WTC11 (cell line): ENCODE measurements around the gene UBE2J2.

Experiments
- ESRRA ChIP-seq: sonication (generic); formaldehyde crosslinking; IDR thresholded peaks from 2 replicates; pipeline ENCODE4 v1.8.1; 2022; ENCODE audit warnings: mild to moderate bottlenecking, missing genetic modification reagents, borderline replicate concordance
- FOXK1 ChIP-seq: sonication (generic); formaldehyde crosslinking; IDR thresholded peaks from 2 replicates; pipeline ENCODE4 v1.8.0; 2022; ENCODE audit warnings: mild to moderate bottlenecking, moderate library complexity, missing genetic modification reagents
- KAT7 ChIP-seq: sonication (generic); formaldehyde crosslinking; IDR thresholded peaks from 2 replicates; pipeline ENCODE4 v1.8.1; 2023; ENCODE audit warnings: missing genetic modification reagents, mild to moderate bottlenecking, borderline replicate concordance
- NFYB ChIP-seq: sonication (generic); formaldehyde crosslinking; conservative IDR thresholded peaks from 2 replicates; pipeline ENCODE4 v1.8.0; 2022; ENCODE audit warnings: low read depth, missing genetic modification reagents
- SMAD3 ChIP-seq: sonication (generic); formaldehyde crosslinking; IDR thresholded peaks from 2 replicates; pipeline ENCODE4 v1.8.0; 2022; ENCODE audit warnings: missing genetic modification reagents, mild to moderate bottlenecking, borderline replicate concordance
- TEAD1 ChIP-seq: sonication (generic); formaldehyde crosslinking; IDR thresholded peaks from 2 replicates; pipeline ENCODE4 v1.8.0; 2022; ENCODE audit warnings: mild to moderate bottlenecking, missing genetic modification reagents
- ZNF416 ChIP-seq: fragments of 250-450 bp; sonication (Bioruptor Pico); IDR thresholded peaks from 2 replicates; pipeline ENCODE4 v1.9.0; 2021; ENCODE audit warnings: mild to moderate bottlenecking, inconsistent platforms
- TF ChIP-seq, protein P1 (sequence below): fragments of 200-600 bp; IDR thresholded peaks from 2 replicates; pipeline ENCODE4 v1.8.0; 2022; ENCODE audit warnings: antibody characterized with exemption
- TF ChIP-seq, protein P2 (sequence below): sonication (generic); formaldehyde crosslinking; IDR thresholded peaks from 2 replicates; pipeline ENCODE4 v1.8.1; 2023; ENCODE audit warnings: mild to moderate bottlenecking, missing genetic modification reagents, moderate library complexity

- TF ChIP-seq SMAD3 (CRISPR knock-in tag) (no peak), ESRRA (CRISPR knock-in tag) (no peak), ZNF416 (no peak), NFYB (no peak), FOXK1 (no peak), KAT7 (CRISPR knock-in tag) (no peak), TEAD1 (CRISPR knock-in tag) (no peak)
- TF ChIP-seq, protein P1, sequence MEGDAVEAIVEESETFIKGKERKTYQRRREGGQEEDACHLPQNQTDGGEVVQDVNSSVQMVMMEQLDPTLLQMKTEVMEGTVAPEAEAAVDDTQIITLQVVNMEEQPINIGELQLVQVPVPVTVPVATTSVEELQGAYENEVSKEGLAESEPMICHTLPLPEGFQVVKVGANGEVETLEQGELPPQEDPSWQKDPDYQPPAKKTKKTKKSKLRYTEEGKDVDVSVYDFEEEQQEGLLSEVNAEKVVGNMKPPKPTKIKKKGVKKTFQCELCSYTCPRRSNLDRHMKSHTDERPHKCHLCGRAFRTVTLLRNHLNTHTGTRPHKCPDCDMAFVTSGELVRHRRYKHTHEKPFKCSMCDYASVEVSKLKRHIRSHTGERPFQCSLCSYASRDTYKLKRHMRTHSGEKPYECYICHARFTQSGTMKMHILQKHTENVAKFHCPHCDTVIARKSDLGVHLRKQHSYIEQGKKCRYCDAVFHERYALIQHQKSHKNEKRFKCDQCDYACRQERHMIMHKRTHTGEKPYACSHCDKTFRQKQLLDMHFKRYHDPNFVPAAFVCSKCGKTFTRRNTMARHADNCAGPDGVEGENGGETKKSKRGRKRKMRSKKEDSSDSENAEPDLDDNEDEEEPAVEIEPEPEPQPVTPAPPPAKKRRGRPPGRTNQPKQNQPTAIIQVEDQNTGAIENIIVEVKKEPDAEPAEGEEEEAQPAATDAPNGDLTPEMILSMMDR = no peak
- TF ChIP-seq, protein P2, sequence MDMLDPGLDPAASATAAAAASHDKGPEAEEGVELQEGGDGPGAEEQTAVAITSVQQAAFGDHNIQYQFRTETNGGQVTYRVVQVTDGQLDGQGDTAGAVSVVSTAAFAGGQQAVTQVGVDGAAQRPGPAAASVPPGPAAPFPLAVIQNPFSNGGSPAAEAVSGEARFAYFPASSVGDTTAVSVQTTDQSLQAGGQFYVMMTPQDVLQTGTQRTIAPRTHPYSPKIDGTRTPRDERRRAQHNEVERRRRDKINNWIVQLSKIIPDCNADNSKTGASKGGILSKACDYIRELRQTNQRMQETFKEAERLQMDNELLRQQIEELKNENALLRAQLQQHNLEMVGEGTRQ (CRISPR knock-in tag) = no peak
These were observed 31.0 kb downstream of the UBE2J2 start for GRCh38 chr1:1242461-1243265.
